WTC11 (cell line): ENCODE results near the gene HDGFL2. TPM values are rescaled to one million over a fixed set of nuclear protein-coding genes. Genes with fewer than 3 reads are reported as not detected.

Source experiments
- ATAC-seq: fragments of 200-7000 bp; cut with Tn5 transposase; 2 replicates; pipeline ENCODE4 v1.10.0; 2021; ENCODE audit warnings: mild to moderate bottlenecking, moderate library complexity
- CTCF ChIA-PET: fragments of 300-600 bp; sonication (Branson Sonifier 250); formaldehyde crosslinking; loops from one replicate; lab custom pipeline; 2021; ENCODE audit warnings: antibody characterized with exemption; lab: Charles Lee
- POLR2A ChIA-PET: fragments of 350-600 bp; sonication (Branson Sonifier 250); formaldehyde crosslinking; loops from one replicate; lab custom pipeline; 2021; ENCODE audit warnings: antibody characterized with exemption; lab: Charles Lee
- DNase-seq: peaks from one replicate; pipeline ENCODE4 v3.0.0; 2021; ENCODE audit warnings: low spot score
- H3K27ac Mint-ChIP-seq: 2 replicates; pipeline ENCODE4 v1.8.0; 2021; ENCODE audit warnings: mixed read lengths
- H3K27me3 Mint-ChIP-seq: 2 replicates; pipeline ENCODE4 v1.8.0; 2021; ENCODE audit warnings: low read depth, mild to moderate bottlenecking, moderate library complexity, mixed read lengths
- H3K36me3 Mint-ChIP-seq: 2 replicates; pipeline ENCODE4 v1.8.0; 2021; ENCODE audit warnings: mixed read lengths
- H3K4me1 Mint-ChIP-seq: 2 replicates; pipeline ENCODE4 v1.8.0; 2022; ENCODE audit warnings: mixed read lengths
- H3K4me3 Mint-ChIP-seq: 2 replicates; pipeline ENCODE4 v1.8.0; 2021; ENCODE audit warnings: mild to moderate bottlenecking, moderate library complexity, mixed read lengths
- H3K9me3 Mint-ChIP-seq: 2 replicates; pipeline ENCODE4 v1.8.0; 2021; ENCODE audit warnings: mixed read lengths
- EMX1 ChIP-seq: fragments of 250-450 bp; sonication (Bioruptor Pico); IDR thresholded peaks from 2 replicates; pipeline ENCODE4 v1.8.0; 2021; ENCODE audit warnings: mild to moderate bottlenecking
- GABPB1 ChIP-seq: sonication (generic); formaldehyde crosslinking; IDR thresholded peaks from 2 replicates; pipeline ENCODE4 v1.8.1; 2023; ENCODE audit warnings: mild to moderate bottlenecking, missing genetic modification reagents
- HMGA2 ChIP-seq: fragments of 250-450 bp; sonication (Bioruptor Pico); IDR thresholded peaks from 2 replicates; pipeline ENCODE4 v1.4.0; 2021; ENCODE audit warnings: mild to moderate bottlenecking, moderate library complexity
- TEAD1 ChIP-seq: sonication (generic); formaldehyde crosslinking; IDR thresholded peaks from 2 replicates; pipeline ENCODE4 v1.8.0; 2022; ENCODE audit warnings: mild to moderate bottlenecking, missing genetic modification reagents
- TEAD4 ChIP-seq: sonication (generic); formaldehyde crosslinking; IDR thresholded peaks from 2 replicates; pipeline ENCODE4 v1.8.0; 2022; ENCODE audit warnings: mild to moderate bottlenecking, missing genetic modification reagents
- TP53 ChIP-seq: sonication (generic); formaldehyde crosslinking; IDR thresholded peaks from 2 replicates; pipeline ENCODE4 v1.8.1; 2023; ENCODE audit warnings: mild to moderate bottlenecking, missing genetic modification reagents
- ZBTB21 ChIP-seq: sonication (generic); formaldehyde crosslinking; IDR thresholded peaks from 2 replicates; pipeline ENCODE4 v1.8.1; 2023; ENCODE audit warnings: mild to moderate bottlenecking, missing genetic modification reagents, borderline replicate concordance
- ZNF138 ChIP-seq: sonication (generic); formaldehyde crosslinking; conservative IDR thresholded peaks from 2 replicates; pipeline ENCODE4 v1.8.1; 2022; ENCODE audit warnings: mild to moderate bottlenecking, moderate library complexity, missing genetic modification reagents
- total RNA-seq: library from RNA; stranded (reverse); gene quantifications from 3 replicates; pipeline ENCODE4 v1.2.3, GENCODE V29; 2021
- TF ChIP-seq, protein P1 (sequence below): sonication (generic); formaldehyde crosslinking; IDR thresholded peaks from 2 replicates; pipeline ENCODE4 v1.8.1; 2023; ENCODE audit warnings: mild to moderate bottlenecking, missing genetic modification reagents, moderate library complexity
- TF ChIP-seq, protein P2 (sequence below): fragments of 250-450 bp; sonication (Bioruptor Pico); IDR thresholded peaks from 2 replicates; pipeline ENCODE4 v1.9.0; 2021; ENCODE audit warnings: mild to moderate bottlenecking
- TF ChIP-seq, protein P3 (sequence below): sonication (generic); formaldehyde crosslinking; IDR thresholded peaks from 2 replicates; pipeline ENCODE4 v1.8.1; 2022; ENCODE audit warnings: low read depth, mild to moderate bottlenecking, moderate library complexity, missing genetic modification reagents, borderline replicate concordance
- TF ChIP-seq, protein P4 (sequence below): sonication (generic); formaldehyde crosslinking; IDR thresholded peaks from 2 replicates; pipeline ENCODE4 v1.8.1; 2022; ENCODE audit warnings: missing genetic modification reagents, borderline replicate concordance
- TF ChIP-seq, protein P5 (sequence below): sonication (generic); formaldehyde crosslinking; IDR thresholded peaks from 2 replicates; pipeline ENCODE4 v1.8.0; 2022; ENCODE audit warnings: mild to moderate bottlenecking, missing genetic modification reagents
- TF ChIP-seq, protein P6 (sequence below): sonication (generic); formaldehyde crosslinking; IDR thresholded peaks from 2 replicates; pipeline ENCODE4 v1.8.1; 2023; ENCODE audit warnings: mild to moderate bottlenecking, missing genetic modification reagents
- TF ChIP-seq, protein P7 (sequence below): sonication (generic); formaldehyde crosslinking; IDR thresholded peaks from 2 replicates; pipeline ENCODE4 v1.8.0; 2022; ENCODE audit warnings: mild to moderate bottlenecking, missing genetic modification reagents
- TF ChIP-seq, protein P8 (sequence below): sonication (generic); formaldehyde crosslinking; IDR thresholded peaks from 2 replicates; pipeline ENCODE4 v1.8.1; 2023; ENCODE audit warnings: mild to moderate bottlenecking, moderate library complexity, missing genetic modification reagents
- TF ChIP-seq, protein P9 (sequence below): sonication (generic); formaldehyde crosslinking; IDR thresholded peaks from 2 replicates; pipeline ENCODE4 v1.8.1; 2022; ENCODE audit warnings: low read depth, missing genetic modification reagents, borderline replicate concordance

Gene HDGFL2
- total RNA-seq, 1 experiment from 2014 or later, result 115 TPM

DNA sequence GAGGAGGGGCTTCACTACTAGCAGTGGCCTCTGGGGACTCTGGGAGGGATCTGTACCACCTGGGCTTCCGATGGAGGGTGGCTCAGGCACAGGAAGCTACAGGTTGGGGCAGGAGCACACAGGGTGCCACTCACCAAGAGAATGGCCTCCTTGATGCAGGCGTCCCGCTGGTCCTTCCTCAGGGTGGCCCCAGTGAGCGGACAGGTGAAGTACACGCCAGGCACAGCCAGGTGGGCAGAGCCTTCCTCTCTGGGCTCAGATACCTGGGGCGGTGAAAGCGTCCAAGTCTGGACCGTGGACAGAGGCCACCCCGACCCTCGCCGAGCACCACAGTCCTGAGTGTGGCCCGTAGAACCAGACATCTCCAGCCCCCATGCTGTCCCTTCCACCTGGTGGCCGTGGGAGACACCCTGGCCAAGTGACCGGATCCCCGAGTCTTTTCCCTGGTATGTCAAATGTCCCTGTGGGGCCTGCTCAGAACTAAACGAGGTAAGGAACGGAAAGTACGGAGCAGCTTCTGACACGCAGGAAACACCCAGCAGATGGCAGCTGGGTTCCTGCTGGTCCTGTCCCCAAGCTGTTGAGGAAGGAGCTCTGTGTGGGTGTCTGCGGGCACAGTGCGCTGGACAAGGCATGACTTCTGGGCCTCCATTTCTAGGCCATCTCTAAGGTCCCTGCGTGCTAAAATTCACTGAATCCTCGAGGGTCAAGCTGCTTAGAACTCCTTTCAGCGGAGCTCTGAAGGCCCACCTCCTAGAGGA lies 19.7 kb upstream of the HDGFL2 start:
- CTCF ChIA-PET, result interaction anchor here (1.8 kb wide), 1 partner anchor 73 kb away, joined by 5 read pairs; no protein-coding TSS in a partner anchor

DNA sequence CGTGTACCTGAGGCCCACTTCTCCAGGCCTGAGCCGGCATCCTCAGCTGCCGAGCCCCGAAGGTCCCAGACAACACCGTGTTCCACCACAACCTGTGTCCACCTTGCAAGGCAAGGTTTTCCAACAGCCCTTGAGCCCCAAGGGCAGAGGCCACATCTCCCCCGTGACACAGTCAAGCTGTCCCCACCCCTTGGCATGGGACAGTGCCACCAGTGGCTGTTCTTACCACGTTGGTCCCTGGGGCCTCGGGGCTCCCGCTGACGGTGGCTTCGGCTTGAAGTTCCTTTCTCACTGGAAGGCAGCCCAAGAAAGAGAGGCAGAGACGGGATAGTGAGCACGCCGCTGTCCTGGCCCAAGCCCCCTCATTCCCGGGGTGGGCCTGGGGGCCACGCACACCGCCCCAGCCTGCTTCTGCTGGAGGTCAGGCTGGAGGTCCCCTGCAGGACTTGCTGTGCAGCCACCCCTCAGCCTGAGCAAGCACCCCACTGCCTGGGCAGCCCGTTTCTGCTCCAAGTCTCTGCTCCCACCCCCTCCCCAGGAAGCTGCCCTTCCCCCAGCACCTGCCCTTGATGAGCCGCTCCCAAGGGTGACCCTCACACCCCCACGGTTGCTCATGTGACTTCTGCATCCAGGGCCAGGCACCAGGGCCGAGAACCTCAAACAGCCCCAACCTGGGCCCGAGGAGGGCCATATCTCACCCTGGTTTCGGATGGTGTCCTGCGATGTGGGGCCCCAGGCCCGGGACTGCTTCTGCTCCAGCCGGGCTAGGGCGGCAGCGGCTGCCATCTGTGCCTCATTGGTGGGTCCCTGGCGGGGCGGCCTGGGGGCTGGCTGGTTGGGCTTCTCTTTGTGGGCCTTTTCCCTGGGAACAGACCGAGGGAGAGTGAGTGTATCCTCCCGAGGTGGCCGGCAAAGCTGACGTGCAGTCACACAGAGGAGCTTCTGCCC lies 18.6 kb upstream of the HDGFL2 start:
- ChIA-PET POLR2A (no interaction called here), CTCF (interaction anchor here (1.8 kb wide), 1 partner anchor 72 kb away, joined by 5 read pairs; no protein-coding TSS in a partner anchor)
- Mint-ChIP-seq H3K4me3 (no peak overlapping the region), H3K27ac (no peak overlapping the region), H3K27me3 (no peaks in the 10 kb centered on the region), H3K36me3 (peaks cover 10% of the 10 kb centered on the region), H3K4me1 (peaks cover 11% of the 10 kb centered on the region), H3K9me3 (no peaks in the 10 kb centered on the region)
- DNase-seq (no peak), ATAC-seq (no peak)
- TF ChIP-seq, protein P1, sequence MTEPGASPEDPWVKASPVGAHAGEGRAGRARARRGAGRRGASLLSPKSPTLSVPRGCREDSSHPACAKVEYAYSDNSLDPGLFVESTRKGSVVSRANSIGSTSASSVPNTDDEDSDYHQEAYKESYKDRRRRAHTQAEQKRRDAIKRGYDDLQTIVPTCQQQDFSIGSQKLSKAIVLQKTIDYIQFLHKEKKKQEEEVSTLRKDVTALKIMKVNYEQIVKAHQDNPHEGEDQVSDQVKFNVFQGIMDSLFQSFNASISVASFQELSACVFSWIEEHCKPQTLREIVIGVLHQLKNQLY, result no peak
- TF ChIP-seq, protein P2, sequence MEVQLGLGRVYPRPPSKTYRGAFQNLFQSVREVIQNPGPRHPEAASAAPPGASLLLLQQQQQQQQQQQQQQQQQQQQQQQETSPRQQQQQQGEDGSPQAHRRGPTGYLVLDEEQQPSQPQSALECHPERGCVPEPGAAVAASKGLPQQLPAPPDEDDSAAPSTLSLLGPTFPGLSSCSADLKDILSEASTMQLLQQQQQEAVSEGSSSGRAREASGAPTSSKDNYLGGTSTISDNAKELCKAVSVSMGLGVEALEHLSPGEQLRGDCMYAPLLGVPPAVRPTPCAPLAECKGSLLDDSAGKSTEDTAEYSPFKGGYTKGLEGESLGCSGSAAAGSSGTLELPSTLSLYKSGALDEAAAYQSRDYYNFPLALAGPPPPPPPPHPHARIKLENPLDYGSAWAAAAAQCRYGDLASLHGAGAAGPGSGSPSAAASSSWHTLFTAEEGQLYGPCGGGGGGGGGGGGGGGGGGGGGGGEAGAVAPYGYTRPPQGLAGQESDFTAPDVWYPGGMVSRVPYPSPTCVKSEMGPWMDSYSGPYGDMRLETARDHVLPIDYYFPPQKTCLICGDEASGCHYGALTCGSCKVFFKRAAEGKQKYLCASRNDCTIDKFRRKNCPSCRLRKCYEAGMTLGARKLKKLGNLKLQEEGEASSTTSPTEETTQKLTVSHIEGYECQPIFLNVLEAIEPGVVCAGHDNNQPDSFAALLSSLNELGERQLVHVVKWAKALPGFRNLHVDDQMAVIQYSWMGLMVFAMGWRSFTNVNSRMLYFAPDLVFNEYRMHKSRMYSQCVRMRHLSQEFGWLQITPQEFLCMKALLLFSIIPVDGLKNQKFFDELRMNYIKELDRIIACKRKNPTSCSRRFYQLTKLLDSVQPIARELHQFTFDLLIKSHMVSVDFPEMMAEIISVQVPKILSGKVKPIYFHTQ (CRISPR knock-in tag), result no peak
- TF ChIP-seq TEAD4 (CRISPR knock-in tag), result no peak
- TF ChIP-seq, protein P3, sequence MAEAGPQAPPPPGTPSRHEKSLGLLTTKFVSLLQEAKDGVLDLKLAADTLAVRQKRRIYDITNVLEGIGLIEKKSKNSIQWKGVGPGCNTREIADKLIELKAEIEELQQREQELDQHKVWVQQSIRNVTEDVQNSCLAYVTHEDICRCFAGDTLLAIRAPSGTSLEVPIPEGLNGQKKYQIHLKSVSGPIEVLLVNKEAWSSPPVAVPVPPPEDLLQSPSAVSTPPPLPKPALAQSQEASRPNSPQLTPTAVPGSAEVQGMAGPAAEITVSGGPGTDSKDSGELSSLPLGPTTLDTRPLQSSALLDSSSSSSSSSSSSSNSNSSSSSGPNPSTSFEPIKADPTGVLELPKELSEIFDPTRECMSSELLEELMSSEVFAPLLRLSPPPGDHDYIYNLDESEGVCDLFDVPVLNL (CRISPR knock-in tag), result no peak
- no peak for TF ChIP-seq TP53
- no peak for TF ChIP-seq GABPB1
- no peak for TF ChIP-seq TEAD1 (CRISPR knock-in tag)
- TF ChIP-seq ZNF138, result no peak
- TF ChIP-seq EMX1 (CRISPR knock-in tag), result no peak
- TF ChIP-seq HMGA2 (CRISPR knock-in tag), result no peak
- TF ChIP-seq, protein P4, sequence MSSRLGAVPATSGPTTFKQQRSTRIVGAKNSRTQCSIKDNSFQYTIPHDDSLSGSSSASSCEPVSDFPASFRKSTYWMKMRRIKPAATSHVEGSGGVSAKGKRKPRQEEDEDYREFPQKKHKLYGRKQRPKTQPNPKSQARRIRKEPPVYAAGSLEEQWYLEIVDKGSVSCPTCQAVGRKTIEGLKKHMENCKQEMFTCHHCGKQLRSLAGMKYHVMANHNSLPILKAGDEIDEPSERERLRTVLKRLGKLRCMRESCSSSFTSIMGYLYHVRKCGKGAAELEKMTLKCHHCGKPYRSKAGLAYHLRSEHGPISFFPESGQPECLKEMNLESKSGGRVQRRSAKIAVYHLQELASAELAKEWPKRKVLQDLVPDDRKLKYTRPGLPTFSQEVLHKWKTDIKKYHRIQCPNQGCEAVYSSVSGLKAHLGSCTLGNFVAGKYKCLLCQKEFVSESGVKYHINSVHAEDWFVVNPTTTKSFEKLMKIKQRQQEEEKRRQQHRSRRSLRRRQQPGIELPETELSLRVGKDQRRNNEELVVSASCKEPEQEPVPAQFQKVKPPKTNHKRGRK (CRISPR knock-in tag), result no peak
- TF ChIP-seq ZBTB21 (CRISPR knock-in tag), result no peak

More for the DNA sequence above, 19.7 kb upstream of the HDGFL2 start:
- no peak overlapping the region for H3K27ac Mint-ChIP-seq
- H3K36me3 Mint-ChIP-seq, result peaks cover 13% of the 10 kb centered on the region
- no peaks in the 10 kb centered on the region for H3K9me3 Mint-ChIP-seq
- no peak for DNase-seq
- POLR2A ChIA-PET, result no interaction called here
- TF ChIP-seq, protein P5, sequence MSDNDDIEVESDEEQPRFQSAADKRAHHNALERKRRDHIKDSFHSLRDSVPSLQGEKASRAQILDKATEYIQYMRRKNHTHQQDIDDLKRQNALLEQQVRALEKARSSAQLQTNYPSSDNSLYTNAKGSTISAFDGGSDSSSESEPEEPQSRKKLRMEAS (CRISPR knock-in tag), result no peak
- TF ChIP-seq, protein P6, sequence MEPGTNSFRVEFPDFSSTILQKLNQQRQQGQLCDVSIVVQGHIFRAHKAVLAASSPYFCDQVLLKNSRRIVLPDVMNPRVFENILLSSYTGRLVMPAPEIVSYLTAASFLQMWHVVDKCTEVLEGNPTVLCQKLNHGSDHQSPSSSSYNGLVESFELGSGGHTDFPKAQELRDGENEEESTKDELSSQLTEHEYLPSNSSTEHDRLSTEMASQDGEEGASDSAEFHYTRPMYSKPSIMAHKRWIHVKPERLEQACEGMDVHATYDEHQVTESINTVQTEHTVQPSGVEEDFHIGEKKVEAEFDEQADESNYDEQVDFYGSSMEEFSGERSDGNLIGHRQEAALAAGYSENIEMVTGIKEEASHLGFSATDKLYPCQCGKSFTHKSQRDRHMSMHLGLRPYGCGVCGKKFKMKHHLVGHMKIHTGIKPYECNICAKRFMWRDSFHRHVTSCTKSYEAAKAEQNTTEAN, result no peak
- TF ChIP-seq, protein P7, sequence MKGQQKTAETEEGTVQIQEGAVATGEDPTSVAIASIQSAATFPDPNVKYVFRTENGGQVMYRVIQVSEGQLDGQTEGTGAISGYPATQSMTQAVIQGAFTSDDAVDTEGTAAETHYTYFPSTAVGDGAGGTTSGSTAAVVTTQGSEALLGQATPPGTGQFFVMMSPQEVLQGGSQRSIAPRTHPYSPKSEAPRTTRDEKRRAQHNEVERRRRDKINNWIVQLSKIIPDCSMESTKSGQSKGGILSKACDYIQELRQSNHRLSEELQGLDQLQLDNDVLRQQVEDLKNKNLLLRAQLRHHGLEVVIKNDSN (CRISPR knock-in tag), result no peak
- TF ChIP-seq, protein P8, sequence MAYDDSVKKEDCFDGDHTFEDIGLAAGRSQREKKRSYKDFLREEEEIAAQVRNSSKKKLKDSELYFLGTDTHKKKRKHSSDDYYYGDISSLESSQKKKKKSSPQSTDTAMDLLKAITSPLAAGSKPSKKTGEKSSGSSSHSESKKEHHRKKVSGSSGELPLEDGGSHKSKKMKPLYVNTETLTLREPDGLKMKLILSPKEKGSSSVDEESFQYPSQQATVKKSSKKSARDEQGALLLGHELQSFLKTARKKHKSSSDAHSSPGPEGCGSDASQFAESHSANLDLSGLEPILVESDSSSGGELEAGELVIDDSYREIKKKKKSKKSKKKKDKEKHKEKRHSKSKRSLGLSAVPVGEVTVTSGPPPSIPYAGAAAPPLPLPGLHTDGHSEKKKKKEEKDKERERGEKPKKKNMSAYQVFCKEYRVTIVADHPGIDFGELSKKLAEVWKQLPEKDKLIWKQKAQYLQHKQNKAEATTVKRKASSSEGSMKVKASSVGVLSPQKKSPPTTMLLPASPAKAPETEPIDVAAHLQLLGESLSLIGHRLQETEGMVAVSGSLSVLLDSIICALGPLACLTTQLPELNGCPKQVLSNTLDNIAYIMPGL (CRISPR knock-in tag), result no peak
- TF ChIP-seq, protein P9, sequence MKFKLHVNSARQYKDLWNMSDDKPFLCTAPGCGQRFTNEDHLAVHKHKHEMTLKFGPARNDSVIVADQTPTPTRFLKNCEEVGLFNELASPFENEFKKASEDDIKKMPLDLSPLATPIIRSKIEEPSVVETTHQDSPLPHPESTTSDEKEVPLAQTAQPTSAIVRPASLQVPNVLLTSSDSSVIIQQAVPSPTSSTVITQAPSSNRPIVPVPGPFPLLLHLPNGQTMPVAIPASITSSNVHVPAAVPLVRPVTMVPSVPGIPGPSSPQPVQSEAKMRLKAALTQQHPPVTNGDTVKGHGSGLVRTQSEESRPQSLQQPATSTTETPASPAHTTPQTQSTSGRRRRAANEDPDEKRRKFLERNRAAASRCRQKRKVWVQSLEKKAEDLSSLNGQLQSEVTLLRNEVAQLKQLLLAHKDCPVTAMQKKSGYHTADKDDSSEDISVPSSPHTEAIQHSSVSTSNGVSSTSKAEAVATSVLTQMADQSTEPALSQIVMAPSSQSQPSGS (CRISPR knock-in tag), result no peak
- no peaks in the 10 kb centered on the region for H3K27me3 Mint-ChIP-seq
- H3K4me1 Mint-ChIP-seq, result peaks cover 12% of the 10 kb centered on the region
- H3K4me3 Mint-ChIP-seq, result no peak overlapping the region
- ATAC-seq, result 0 out of 2 replicates have a peak, but pooled peaks have one; percentile 3
